ENCODE measurements around the gene SORCS2.

DNA sequence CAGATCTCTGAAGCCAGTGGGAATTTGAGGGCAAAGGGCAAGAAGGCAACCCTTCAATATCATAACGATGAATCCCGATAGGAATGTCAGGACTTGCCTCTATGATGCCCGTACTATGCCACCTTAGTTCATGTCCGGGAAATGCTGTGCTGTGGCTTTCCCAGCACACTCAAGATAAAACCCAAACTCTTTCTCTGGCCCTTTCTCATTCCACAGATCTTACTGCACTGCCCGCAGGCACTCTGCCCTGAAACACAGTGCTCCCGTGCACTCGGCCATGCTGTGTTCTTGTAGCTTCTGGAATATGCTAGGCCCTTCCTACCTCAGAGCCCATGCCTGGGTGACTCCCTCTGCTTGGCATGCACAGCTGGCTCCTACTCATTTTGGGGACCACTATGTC is 26.3 kb downstream of the SORCS2 start:
- TF ChIP-seq CTCF (IDR thresholded peaks at IDR 0.05; ENCODE audit: low read depth, low read length) (no peak), EZH2phosphoT487 (IDR thresholded peaks at IDR 0.05; ENCODE audit: low read depth) (no peak)
